NB4 (cell line): ENCODE measurements around the gene PRCP.

Experiments used
- POLR2A ChIP-seq: IDR thresholded peaks from 2 replicates; pipeline ENCODE4 v1.6.1; 2011; ENCODE audit warnings: mild to moderate bottlenecking; ENCODE audit not compliant: insufficient read length; ENCODE audit errors: extremely low read depth
- TF ChIP-seq, protein P1 (sequence below): IDR thresholded peaks from 2 replicates; pipeline ENCODE4 v1.6.1; 2011; ENCODE audit warnings: low read depth, low read length
- TF ChIP-seq, protein P2 (sequence below): IDR thresholded peaks from one replicate; pipeline ENCODE4 v1.5.1; 2012; ENCODE audit warnings: low read depth, low read length

DNA sequence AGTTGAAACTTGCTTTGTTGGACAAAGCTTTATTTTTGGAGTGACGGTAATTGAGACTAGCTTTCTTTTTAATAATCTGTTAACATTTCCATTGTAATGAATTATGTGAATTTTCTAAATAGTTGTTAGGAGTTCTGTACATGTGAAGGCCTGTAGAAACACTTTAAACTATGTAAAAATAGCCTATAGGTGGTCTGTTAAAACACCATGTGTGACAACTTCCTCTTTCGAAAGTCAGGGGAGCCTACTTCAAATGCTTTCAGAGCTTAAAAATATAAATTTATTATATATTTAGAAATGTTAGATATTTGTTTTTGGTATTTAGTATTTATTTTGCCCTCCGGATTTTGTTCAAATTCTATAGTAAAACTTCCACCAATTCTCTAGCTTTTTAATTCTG, 30.0 kb upstream of the PRCP start:
- TF ChIP-seq, protein P1, sequence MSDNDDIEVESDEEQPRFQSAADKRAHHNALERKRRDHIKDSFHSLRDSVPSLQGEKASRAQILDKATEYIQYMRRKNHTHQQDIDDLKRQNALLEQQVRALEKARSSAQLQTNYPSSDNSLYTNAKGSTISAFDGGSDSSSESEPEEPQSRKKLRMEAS: no peak
- TF ChIP-seq, protein P2, sequence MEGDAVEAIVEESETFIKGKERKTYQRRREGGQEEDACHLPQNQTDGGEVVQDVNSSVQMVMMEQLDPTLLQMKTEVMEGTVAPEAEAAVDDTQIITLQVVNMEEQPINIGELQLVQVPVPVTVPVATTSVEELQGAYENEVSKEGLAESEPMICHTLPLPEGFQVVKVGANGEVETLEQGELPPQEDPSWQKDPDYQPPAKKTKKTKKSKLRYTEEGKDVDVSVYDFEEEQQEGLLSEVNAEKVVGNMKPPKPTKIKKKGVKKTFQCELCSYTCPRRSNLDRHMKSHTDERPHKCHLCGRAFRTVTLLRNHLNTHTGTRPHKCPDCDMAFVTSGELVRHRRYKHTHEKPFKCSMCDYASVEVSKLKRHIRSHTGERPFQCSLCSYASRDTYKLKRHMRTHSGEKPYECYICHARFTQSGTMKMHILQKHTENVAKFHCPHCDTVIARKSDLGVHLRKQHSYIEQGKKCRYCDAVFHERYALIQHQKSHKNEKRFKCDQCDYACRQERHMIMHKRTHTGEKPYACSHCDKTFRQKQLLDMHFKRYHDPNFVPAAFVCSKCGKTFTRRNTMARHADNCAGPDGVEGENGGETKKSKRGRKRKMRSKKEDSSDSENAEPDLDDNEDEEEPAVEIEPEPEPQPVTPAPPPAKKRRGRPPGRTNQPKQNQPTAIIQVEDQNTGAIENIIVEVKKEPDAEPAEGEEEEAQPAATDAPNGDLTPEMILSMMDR: no peak
- no peak for TF ChIP-seq POLR2A
